OCI-LY1 (cell line): Measurements from ENCODE around the gene NPLOC4.

ENCODE experiments used
- CTCF ChIP-seq: fragments of 200-600 bp; sonication (generic), shearing (Covaris generic); IDR thresholded peaks from 2 replicates; pipeline ENCODE4 v1.5.1; 2017; ENCODE audit warnings: mild to moderate bottlenecking, antibody characterized with exemption, low read length, moderate library complexity, mixed read lengths
- EZH2 ChIP-seq: fragments of 200-600 bp; sonication (generic), shearing (Covaris generic); IDR thresholded peaks from 2 replicates; pipeline ENCODE4 v1.8.0; 2017; ENCODE audit warnings: borderline replicate concordance, mixed run types, mild to moderate bottlenecking, antibody characterized with exemption, low read length, moderate library complexity, mixed read lengths

DNA sequence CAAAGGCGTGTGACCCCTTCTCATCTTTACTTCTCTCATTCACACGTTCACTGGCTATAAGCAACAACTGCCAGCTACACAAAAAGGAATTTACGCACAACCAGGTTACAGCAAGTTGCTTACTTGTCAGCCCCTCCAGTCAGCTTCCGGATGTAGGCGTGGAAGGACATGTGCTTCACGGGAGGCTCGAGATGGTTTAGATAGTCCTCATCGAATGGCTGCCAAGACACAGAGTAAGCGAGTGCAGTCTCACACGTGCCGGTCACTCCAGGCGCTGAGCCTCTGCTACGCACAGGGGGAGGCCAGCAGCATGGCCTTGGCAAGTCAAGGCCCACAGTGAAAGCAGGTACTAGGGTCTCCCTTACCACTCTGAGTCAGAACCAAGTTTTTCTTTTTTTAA is 28.3 kb downstream of the NPLOC4 start:
- TF ChIP-seq CTCF, result no peak
- TF ChIP-seq EZH2, result no peak
